Endothelial cell (in vitro differentiated cells): ENCODE measurements around the gene MACF1. TPM values are rescaled to one million over a fixed set of nuclear protein-coding genes. Genes with fewer than 3 reads are reported as not detected.
A peak's percentile ranks its signal among the peaks of the same experiment; 100 is the strongest.

Experiments used
- DNase-seq: peaks from one replicate; pipeline ENCODE4 v3.0.0; 2021; ENCODE audit warnings: low spot score
- H3K27ac Mint-ChIP-seq: one replicate; pipeline ENCODE4 v1.8.0; 2021; ENCODE audit warnings: mixed read lengths, inconsistent platforms; ENCODE audit not compliant: unreplicated experiment
- H3K27me3 Mint-ChIP-seq: one replicate; pipeline ENCODE4 v1.8.0; 2021; ENCODE audit warnings: mild to moderate bottlenecking, moderate library complexity, mixed read lengths, inconsistent platforms; ENCODE audit not compliant: unreplicated experiment
- H3K36me3 Mint-ChIP-seq: one replicate; pipeline ENCODE4 v1.8.0; 2021; ENCODE audit warnings: mild to moderate bottlenecking, low read depth, mixed read lengths, inconsistent platforms; ENCODE audit not compliant: unreplicated experiment
- H3K4me1 Mint-ChIP-seq: one replicate; pipeline ENCODE4 v1.8.0; 2021; ENCODE audit warnings: mild to moderate bottlenecking, mixed read lengths, inconsistent platforms; ENCODE audit not compliant: unreplicated experiment
- H3K4me3 Mint-ChIP-seq: one replicate; pipeline ENCODE4 v1.8.0; 2021; ENCODE audit warnings: mild to moderate bottlenecking, mixed read lengths, inconsistent platforms; ENCODE audit not compliant: unreplicated experiment
- H3K9me3 Mint-ChIP-seq: one replicate; pipeline ENCODE4 v1.8.0; 2021; ENCODE audit warnings: mixed read lengths, inconsistent platforms; ENCODE audit not compliant: unreplicated experiment
- total RNA-seq: library from RNA; stranded (reverse); fragmentation: NEBNext Ultra II Directional; extraction: Animal tissue kit (Norgen Biotek cat#: 25700); gene quantifications from one replicate; pipeline ENCODE4 v1.2.1, GENCODE V29; 2021; ENCODE audit not compliant: unreplicated experiment
- TF ChIP-seq, protein P1 (sequence below): fragments of 200-600 bp; sonication (generic); IDR thresholded peaks from one replicate; pipeline ENCODE4 v1.5.0; 2021; ENCODE audit warnings: antibody characterized with exemption; ENCODE audit not compliant: unreplicated experiment

MACF1 gene
- total RNA-seq, 1 donor from 2014 or later = 511 TPM

DNA sequence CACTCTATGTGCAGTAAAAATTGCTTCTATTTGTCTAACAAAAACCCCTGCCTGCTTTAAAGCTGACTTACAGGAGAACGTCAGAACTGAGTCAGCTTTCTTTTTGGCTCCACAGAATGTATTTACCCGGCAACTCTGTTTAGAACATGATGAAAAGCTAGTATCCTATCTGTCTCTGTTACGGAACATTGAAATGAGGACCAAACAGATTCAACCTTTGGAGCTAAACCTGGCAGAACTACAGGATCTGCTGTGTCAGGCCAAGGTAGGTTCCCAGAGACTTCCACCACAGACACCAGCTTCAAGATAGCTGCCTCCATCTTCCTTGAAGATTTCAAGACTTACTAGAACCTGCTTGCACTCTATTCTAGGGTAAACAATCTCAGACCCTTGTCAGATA, 132.6 kb downstream of the MACF1 start:
- H3K36me3 Mint-ChIP-seq = peaks cover 39% of the 10 kb centered on the region
- TF ChIP-seq, protein P1, sequence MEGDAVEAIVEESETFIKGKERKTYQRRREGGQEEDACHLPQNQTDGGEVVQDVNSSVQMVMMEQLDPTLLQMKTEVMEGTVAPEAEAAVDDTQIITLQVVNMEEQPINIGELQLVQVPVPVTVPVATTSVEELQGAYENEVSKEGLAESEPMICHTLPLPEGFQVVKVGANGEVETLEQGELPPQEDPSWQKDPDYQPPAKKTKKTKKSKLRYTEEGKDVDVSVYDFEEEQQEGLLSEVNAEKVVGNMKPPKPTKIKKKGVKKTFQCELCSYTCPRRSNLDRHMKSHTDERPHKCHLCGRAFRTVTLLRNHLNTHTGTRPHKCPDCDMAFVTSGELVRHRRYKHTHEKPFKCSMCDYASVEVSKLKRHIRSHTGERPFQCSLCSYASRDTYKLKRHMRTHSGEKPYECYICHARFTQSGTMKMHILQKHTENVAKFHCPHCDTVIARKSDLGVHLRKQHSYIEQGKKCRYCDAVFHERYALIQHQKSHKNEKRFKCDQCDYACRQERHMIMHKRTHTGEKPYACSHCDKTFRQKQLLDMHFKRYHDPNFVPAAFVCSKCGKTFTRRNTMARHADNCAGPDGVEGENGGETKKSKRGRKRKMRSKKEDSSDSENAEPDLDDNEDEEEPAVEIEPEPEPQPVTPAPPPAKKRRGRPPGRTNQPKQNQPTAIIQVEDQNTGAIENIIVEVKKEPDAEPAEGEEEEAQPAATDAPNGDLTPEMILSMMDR = no peak
- no peaks in the 10 kb centered on the region for H3K4me1 Mint-ChIP-seq
- no peak overlapping the region for H3K4me3 Mint-ChIP-seq
- peaks cover 4% of the 10 kb centered on the region for H3K27me3 Mint-ChIP-seq
- DNase-seq = no peak
- H3K9me3 Mint-ChIP-seq = no peaks in the 10 kb centered on the region
- no peak overlapping the region for H3K27ac Mint-ChIP-seq

DNA sequence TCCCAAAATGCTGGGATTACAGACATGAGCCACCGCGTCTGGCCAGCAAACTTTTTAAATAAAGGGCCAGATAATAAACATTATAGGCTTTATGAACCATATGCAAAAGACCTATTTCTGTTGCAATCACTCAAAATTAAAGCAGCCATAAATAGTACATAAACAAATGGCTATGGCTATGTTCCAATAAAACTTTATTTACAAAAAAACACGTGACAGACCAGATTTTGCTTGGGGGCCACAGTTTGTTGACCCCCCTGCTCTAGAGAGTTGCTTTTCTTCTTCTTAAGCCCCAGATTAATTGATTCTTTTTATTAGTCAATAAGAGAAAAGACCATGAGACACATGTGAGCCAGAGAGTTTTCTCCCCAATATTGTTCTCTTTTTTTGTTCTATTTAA, 138.3 kb downstream of the MACF1 start:
- Mint-ChIP-seq H3K27me3 (peaks cover 6% of the 10 kb centered on the region), H3K4me1 (peaks cover 4% of the 10 kb centered on the region), H3K9me3 (no peaks in the 10 kb centered on the region), H3K27ac (no peak overlapping the region), H3K36me3 (peaks cover 48% of the 10 kb centered on the region), H3K4me3 (no peak overlapping the region)
- DNase-seq = no peak
- TF ChIP-seq, protein P1 = no peak

DNA sequence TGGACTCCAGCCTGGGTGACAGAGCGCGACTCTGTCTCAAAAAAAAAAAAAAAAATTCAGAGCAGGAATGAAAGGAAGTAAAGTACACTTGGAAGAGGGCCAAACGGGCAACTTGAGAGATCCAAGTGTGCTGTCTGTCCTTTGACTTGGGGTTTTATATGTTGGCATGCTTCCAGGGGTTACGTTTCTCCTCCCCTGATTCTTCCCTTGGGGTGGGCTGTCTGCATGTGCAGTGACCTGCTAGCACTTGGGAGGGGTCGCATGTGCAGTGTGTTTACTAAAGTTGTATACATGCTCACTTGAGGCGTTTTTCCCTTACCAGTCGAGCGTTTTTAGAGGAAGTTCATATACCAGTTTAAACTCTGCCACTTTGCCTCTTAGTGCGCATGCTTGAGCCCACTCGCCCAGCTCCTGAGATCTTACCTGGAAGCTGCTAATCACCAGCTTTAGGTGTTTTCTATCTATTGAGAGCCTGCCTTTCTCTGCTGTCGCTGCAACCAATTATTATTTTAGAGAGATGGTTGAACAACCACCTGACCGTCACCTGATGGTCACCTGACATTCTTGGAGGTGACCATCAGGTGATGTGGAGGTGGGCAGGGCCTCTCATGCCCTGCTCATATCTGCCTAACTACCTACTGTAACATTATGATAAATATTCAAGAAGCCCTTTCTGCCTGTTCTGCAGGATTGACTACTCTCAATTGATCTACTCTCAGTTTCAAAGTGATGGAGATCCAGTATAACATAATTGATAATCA, 140.1 kb downstream of the MACF1 start:
- H3K4me3 Mint-ChIP-seq = peak overlapping the region; percentile 52
- peaks cover 4% of the 10 kb centered on the region for H3K4me1 Mint-ChIP-seq
- no peaks in the 10 kb centered on the region for H3K9me3 Mint-ChIP-seq
- peaks cover 4% of the 10 kb centered on the region for H3K27me3 Mint-ChIP-seq
- DNase-seq = no peak
- H3K36me3 Mint-ChIP-seq = peaks cover 46% of the 10 kb centered on the region
- H3K27ac Mint-ChIP-seq = no peak overlapping the region
- TF ChIP-seq, protein P1 = no peak

DNA sequence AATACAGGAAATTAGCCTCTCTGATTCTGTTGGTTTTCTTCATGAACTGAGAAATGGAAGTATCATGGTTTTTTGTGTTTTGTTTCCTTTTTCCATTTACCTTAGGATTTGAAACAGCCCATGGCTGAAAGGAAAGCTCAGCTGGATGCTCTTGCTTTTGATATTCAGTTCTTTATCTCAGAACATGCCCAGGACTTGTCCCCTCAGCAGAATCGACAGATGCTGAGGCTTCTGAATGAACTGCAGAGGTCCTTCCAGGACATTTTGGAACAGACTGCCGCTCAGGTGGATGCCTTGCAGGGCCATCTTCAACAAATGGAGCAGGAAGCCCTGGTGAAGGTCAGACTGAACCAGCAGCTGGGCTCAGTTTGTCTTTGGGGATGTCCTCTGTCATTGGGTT, 142.4 kb downstream of the MACF1 start:
- H3K4me3 Mint-ChIP-seq = no peak overlapping the region
- H3K9me3 Mint-ChIP-seq = no peaks in the 10 kb centered on the region
- peaks cover 4% of the 10 kb centered on the region for H3K4me1 Mint-ChIP-seq
- H3K27me3 Mint-ChIP-seq = peaks cover 1% of the 10 kb centered on the region
- H3K36me3 Mint-ChIP-seq = peaks cover 52% of the 10 kb centered on the region
- TF ChIP-seq, protein P1 = no peak
- H3K27ac Mint-ChIP-seq = no peak overlapping the region
- DNase-seq = no peak

DNA sequence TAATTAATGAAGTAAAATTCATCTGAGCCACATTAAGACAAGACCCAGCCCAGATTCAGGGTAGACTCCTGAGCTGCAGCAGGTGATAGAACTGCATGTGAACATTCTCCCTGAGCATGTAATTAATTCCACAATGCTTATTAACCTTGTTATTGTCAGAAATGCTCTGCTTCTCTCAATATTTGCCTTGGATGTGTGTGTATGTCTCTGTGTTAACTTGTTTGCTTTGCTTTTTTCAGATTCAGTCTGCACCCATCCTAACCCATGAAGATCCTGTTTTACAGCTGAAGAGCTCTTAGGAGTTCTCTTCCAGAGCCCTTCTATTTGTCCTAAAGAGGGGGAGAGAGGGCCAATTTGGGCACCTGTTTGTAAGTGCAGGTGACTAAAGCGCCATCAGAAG, 143.8 kb downstream of the MACF1 start:
- H3K27ac Mint-ChIP-seq = no peak overlapping the region
- peaks cover 1% of the 10 kb centered on the region for H3K27me3 Mint-ChIP-seq
- peaks cover 3% of the 10 kb centered on the region for H3K4me1 Mint-ChIP-seq
- H3K36me3 Mint-ChIP-seq = peaks cover 49% of the 10 kb centered on the region
- DNase-seq = no peak
- H3K4me3 Mint-ChIP-seq = peak overlapping the region; percentile 28
- H3K9me3 Mint-ChIP-seq = no peaks in the 10 kb centered on the region
- TF ChIP-seq, protein P1 = no peak
